H9 (cell line): ENCODE measurements around the gene ZFAND3. TPM values are rescaled to one million over a fixed set of nuclear protein-coding genes. Genes with fewer than 3 reads are reported as not detected.

Source experiments
- DNase-seq: peaks from one replicate; pipeline ENCODE4 v3.0.0-alpha.2; 2017
- H2AFZ ChIP-seq: one replicate; pipeline ENCODE4 v1.6.1; 2013; ENCODE audit warnings: mild to moderate bottlenecking, low read length, control low read depth, moderate library complexity
- H2AK5ac ChIP-seq: 2 replicates; pipeline ENCODE4 v1.6.1; 2013; ENCODE audit warnings: low read length, control low read depth, mixed read lengths; ENCODE audit not compliant: insufficient read length
- H2BK120ac ChIP-seq: one replicate; pipeline ENCODE4 v1.6.1; 2013; ENCODE audit warnings: low read depth, mild to moderate bottlenecking, low read length, control low read depth, inconsistent platforms; ENCODE audit not compliant: poor library complexity, severe bottlenecking
- H2BK12ac ChIP-seq: 2 replicates; pipeline ENCODE4 v1.6.1; 2013; ENCODE audit warnings: low read length, control low read depth, mixed read lengths, low read depth; ENCODE audit not compliant: insufficient read length
- H2BK15ac ChIP-seq: 2 replicates; pipeline ENCODE4 v1.6.1; 2013; ENCODE audit warnings: low read depth, low read length, control low read depth
- H2BK20ac ChIP-seq: one replicate; pipeline ENCODE4 v1.6.1; 2013; ENCODE audit warnings: low read depth, mild to moderate bottlenecking, low read length, control low read depth, inconsistent platforms; ENCODE audit not compliant: poor library complexity, severe bottlenecking
- H2BK5ac ChIP-seq: 2 replicates; pipeline ENCODE4 v1.6.1; 2013; ENCODE audit warnings: low read length, control low read depth, mixed read lengths; ENCODE audit not compliant: insufficient read length
- H3K14ac ChIP-seq: 2 replicates; pipeline ENCODE4 v1.6.1; 2013; ENCODE audit warnings: low read length, control low read depth; ENCODE audit not compliant: insufficient read depth
- H3K18ac ChIP-seq: 2 replicates; pipeline ENCODE4 v1.6.1; 2013; ENCODE audit warnings: low read depth, mild to moderate bottlenecking, mixed read lengths, low read length, control low read depth; ENCODE audit not compliant: insufficient read length
- H3K23ac ChIP-seq: 2 replicates; pipeline ENCODE4 v1.6.1; 2013; ENCODE audit warnings: low read length, control low read depth, mixed read lengths, low read depth; ENCODE audit not compliant: insufficient read length
- H3K23me2 ChIP-seq: 2 replicates; pipeline ENCODE4 v1.6.1; 2013; ENCODE audit warnings: low read depth, mild to moderate bottlenecking, mixed read lengths, low read length, control low read depth; ENCODE audit not compliant: insufficient read length, poor library complexity, severe bottlenecking
- H3K27ac ChIP-seq: 2 replicates; pipeline ENCODE4 v1.5.1; 2013; ENCODE audit warnings: low read length, control low read depth, mixed read lengths, low read depth; ENCODE audit not compliant: insufficient read length
- H3K27me3 ChIP-seq: 2 replicates; pipeline ENCODE4 v1.6.1; 2013; ENCODE audit warnings: low read length, control low read depth, inconsistent platforms; ENCODE audit not compliant: insufficient read depth
- H3K4ac ChIP-seq: 2 replicates; pipeline ENCODE4 v1.6.1; 2013; ENCODE audit warnings: low read depth, mild to moderate bottlenecking, control low read depth, inconsistent platforms, low read length, moderate library complexity
- H3K4me1 ChIP-seq: 2 replicates; pipeline ENCODE4 v1.6.1; 2013; ENCODE audit warnings: low read length, control low read depth, inconsistent platforms; ENCODE audit not compliant: insufficient read depth
- H3K4me2 ChIP-seq: 2 replicates; pipeline ENCODE4 v1.6.1; 2013; ENCODE audit warnings: low read length, control low read depth, mixed read lengths; ENCODE audit not compliant: insufficient read length, insufficient read depth
- H3K56ac ChIP-seq: 2 replicates; pipeline ENCODE4 v1.6.1; 2013; ENCODE audit warnings: low read depth, mild to moderate bottlenecking, mixed read lengths, low read length, control low read depth; ENCODE audit not compliant: insufficient read length
- H3K79me1 ChIP-seq: 2 replicates; pipeline ENCODE4 v1.6.1; 2013; ENCODE audit warnings: low read depth, mild to moderate bottlenecking, moderate library complexity, low read length, control low read depth, inconsistent platforms; ENCODE audit not compliant: insufficient read depth, poor library complexity, severe bottlenecking
- H3K79me2 ChIP-seq: 2 replicates; pipeline ENCODE4 v1.6.1; 2013; ENCODE audit warnings: low read length, control low read depth, inconsistent platforms; ENCODE audit not compliant: insufficient read depth
- H3K9ac ChIP-seq: 2 replicates; pipeline ENCODE4 v1.6.1; 2013; ENCODE audit warnings: low read length, control low read depth, mixed read lengths; ENCODE audit not compliant: insufficient read length; ENCODE audit errors: extremely low read depth
- H3K9me3 ChIP-seq: one replicate; pipeline ENCODE4 v1.6.1; 2013; ENCODE audit warnings: low read depth, low read length, inconsistent platforms; ENCODE audit not compliant: control insufficient read depth
- H3T11ph ChIP-seq: one replicate; pipeline ENCODE4 v1.6.1; 2013; ENCODE audit warnings: mild to moderate bottlenecking, low read length, control low read depth, inconsistent platforms
- H4K20me1 ChIP-seq: one replicate; pipeline ENCODE4 v1.6.1; 2013; ENCODE audit not compliant: control insufficient read depth, insufficient read length, insufficient read depth
- H4K5ac ChIP-seq: 2 replicates; pipeline ENCODE4 v1.6.1; 2013; ENCODE audit warnings: low read depth, mild to moderate bottlenecking, mixed read lengths, low read length, control low read depth; ENCODE audit not compliant: insufficient read length
- H4K8ac ChIP-seq: replicated peaks from 2 replicates; pipeline ENCODE4 v1.6.1; 2013; ENCODE audit warnings: low read length, control low read depth, mixed read lengths, low read depth; ENCODE audit not compliant: insufficient read length
- H4K91ac ChIP-seq: 2 replicates; pipeline ENCODE4 v1.6.1; 2013; ENCODE audit warnings: low read depth, mild to moderate bottlenecking, moderate library complexity, mixed read lengths, low read length, control low read depth; ENCODE audit not compliant: insufficient read length
- H3K27ac Mint-ChIP-seq, 3 experiments: 2 replicates in 2 of 3; 3 replicates in 1 of 3; pipeline ENCODE4 v1.8.0; 2020 to 2021; ENCODE audit warnings: mixed read lengths in 3 of 3, mild to moderate bottlenecking in 1 of 3, moderate library complexity in 1 of 3
- H3K27me3 Mint-ChIP-seq: 2 replicates; pipeline ENCODE4 v1.8.0; 2021; ENCODE audit warnings: low read depth, mild to moderate bottlenecking, moderate library complexity, mixed read lengths
- H3K36me3 Mint-ChIP-seq, 3 experiments: 2 replicates in 2 of 3; 3 replicates in 1 of 3; pipeline ENCODE4 v1.8.0; 2020 to 2021; ENCODE audit warnings: low read depth in 3 of 3, mixed read lengths in 3 of 3; ENCODE audit not compliant: insufficient read depth in 1 of 3
- H3K4me1 Mint-ChIP-seq, 2 experiments: 2 replicates each; pipeline ENCODE4 v1.8.0; 2020; ENCODE audit warnings: mixed read lengths in 2 of 2
- H3K4me3 Mint-ChIP-seq, 2 experiments: 2 replicates in 1 of 2; 3 replicates in 1 of 2; pipeline ENCODE4 v1.8.0; 2020 to 2021; ENCODE audit warnings: mild to moderate bottlenecking in 2 of 2, mixed read lengths in 2 of 2, moderate library complexity in 1 of 2
- H3K9me3 Mint-ChIP-seq, 2 experiments: 2 replicates in 1 of 2; 3 replicates in 1 of 2; pipeline ENCODE4 v1.8.0; 2020; ENCODE audit warnings: mild to moderate bottlenecking in 2 of 2, mixed read lengths in 2 of 2, moderate library complexity in 1 of 2
- CTCF ChIP-seq: fragments of 200-600 bp; sonication (generic); conservative IDR thresholded peaks from 3 replicates; pipeline ENCODE4 v1.8.0; 2021; ENCODE audit warnings: antibody characterized with exemption, mild to moderate bottlenecking
- WGBS: extraction: QIAGEN DNeasy Blood & Tissue Kit; methylation state at CpG from one replicate; pipeline ENCODE4 v1.1.7; 2013; ENCODE audit warnings: missing lambda C conversion rate, low lambda C conversion rate, mixed read lengths; ENCODE audit not compliant: insufficient read length; ENCODE audit errors: extremely low coverage; 5-methylcytosine and 5-hydroxymethylcytosine counted together
- total RNA-seq: library from RNA; stranded (reverse); gene quantifications from 2 replicates; pipeline ENCODE4 v1.2.1, GENCODE V29; 2021

ZFAND3 gene
- total RNA-seq, 1 experiment from 2014 or later: 57.7 TPM

DNA sequence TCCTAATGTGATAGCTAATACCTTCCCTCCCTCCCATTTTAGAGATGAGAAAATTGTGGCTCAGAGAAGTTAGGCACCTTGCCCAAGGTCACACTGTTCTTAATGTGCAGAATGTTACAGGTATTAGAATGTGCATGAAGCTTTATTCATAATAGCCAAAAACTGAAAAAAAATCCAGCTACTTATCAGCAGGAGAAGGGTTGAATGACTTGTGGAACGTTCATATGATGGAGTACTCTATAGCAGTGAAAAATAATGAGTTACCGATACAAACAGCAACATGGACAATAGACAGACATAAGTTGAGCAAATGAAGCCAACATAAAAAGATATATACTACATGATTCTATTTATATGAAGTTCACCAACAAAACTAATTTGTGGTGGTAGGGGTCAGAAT, 37.7 kb upstream of the ZFAND3 start:
- Histone ChIP-seq H2BK12ac (no peak overlapping the region), H3K27ac (no peak overlapping the region), H4K8ac (no peak overlapping the region), H2AFZ (no peak overlapping the region), H4K20me1 (no peaks in the 10 kb centered on the region), H4K91ac (no peak overlapping the region), H3K18ac (no peak overlapping the region), H3K4ac (no peak overlapping the region), H3K4me2 (no peak overlapping the region), H3K9ac (no peak overlapping the region), H3K4me1 (peaks cover 13% of the 10 kb centered on the region), H3K14ac (no peak overlapping the region), H2BK15ac (no peak overlapping the region), H3K23me2 (peaks cover 16% of the 10 kb centered on the region), H2BK5ac (no peak overlapping the region), H3K23ac (no peak overlapping the region), H3K27me3 (peaks cover 7% of the 10 kb centered on the region; the same call in 1 of the 2 replicates), H2AK5ac (no peak overlapping the region), H2BK120ac (no peak overlapping the region), H3K79me2 (no peaks in the 10 kb centered on the region), H3K79me1 (no peaks in the 10 kb centered on the region), H3K9me3 (no peaks in the 10 kb centered on the region), H3T11ph (no peak overlapping the region), H3K56ac (no peak overlapping the region), H4K5ac (no peak overlapping the region), H2BK20ac (no peak overlapping the region)
- Mint-ChIP-seq H3K9me3 (no peaks in the 10 kb centered on the region; a peak in 1 of 5 replicates), H3K4me1 (peaks cover 56 to 66% of the 10 kb centered on the region in 2 experiments), H3K27ac (no peak overlapping the region), H3K36me3 (no peaks in the 10 kb centered on the region; a peak in 1 of 7 replicates), H3K4me3 (no peak overlapping the region), H3K27me3 (peaks cover 76% of the 10 kb centered on the region)
- WGBS: no CpG with 5 or more reads among the region's 2 CpGs
- DNase-seq: no peak
- TF ChIP-seq CTCF: no peak
